Skin epidermis (tissue), 12 donors: ENCODE measurements around the gene HELZ.
A peak's percentile ranks its signal among the peaks of the same experiment; 100 is the strongest.
"Not testable (repeated sequence)": the region's sequence is repeated elsewhere in the genome, so short reads cannot be mapped to it uniquely, and the experiment has no call there.

Experiments
- H3K27ac ChIP-seq, 21 experiments: fragments of 200-600 bp; sonication (generic) in 11 of 21; one replicate each; pipeline ENCODE4 v1.5.0; 2020; ENCODE audit warnings: mild to moderate bottlenecking in 3 of 21, inconsistent platforms in 2 of 21, moderate library complexity in 2 of 21
- H3K4me3 ChIP-seq, 7 experiments: fragments of 200-600 bp; sonication (generic) in 2 of 7; one replicate each; pipeline ENCODE4 v1.5.0; 2020; ENCODE audit warnings: inconsistent platforms in 2 of 7, mild to moderate bottlenecking in 2 of 7, moderate library complexity in 1 of 7

HELZ gene

GRCh38 chr17:67200727-67201301 is 44.2 kb downstream of the HELZ start:
- no peak overlapping the region for H3K27ac ChIP-seq
- no peak overlapping the region for H3K4me3 ChIP-seq

GRCh38 chr17:67198131-67198530 is 46.9 kb downstream of the HELZ start:
- no peak overlapping the region for H3K27ac ChIP-seq
- no peak overlapping the region for H3K4me3 ChIP-seq

- H3K4me3 ChIP-seq, H3K27ac ChIP-seq: not testable (repeated sequence)
Observed at GRCh38 chr17:67197023-67197422, 48.0 kb downstream of the HELZ start.

- Histone ChIP-seq H3K4me3 (no peak overlapping the region), H3K27ac (no peak overlapping the region)
Observed at GRCh38 chr17:67196422-67196821, 48.6 kb downstream of the HELZ start.

GRCh38 chr17:67194134-67194533 is 50.9 kb downstream of the HELZ start:
- Histone ChIP-seq H3K27ac (no peak overlapping the region), H3K4me3 (no peak overlapping the region)

GRCh38 chr17:67187927-67188326 is 57.1 kb downstream of the HELZ start:
- no peak overlapping the region for H3K4me3 ChIP-seq
- H3K27ac ChIP-seq: no peak overlapping the region

GRCh38 chr17:67186782-67187181 is 58.2 kb downstream of the HELZ start:
- Histone ChIP-seq H3K4me3 (no peak overlapping the region), H3K27ac (no peak overlapping the region)

GRCh38 chr17:67183531-67183930 is 61.5 kb downstream of the HELZ start:
- H3K4me3 ChIP-seq: no peak overlapping the region
- no peak overlapping the region for H3K27ac ChIP-seq

GRCh38 chr17:67181825-67182224 is 63.2 kb downstream of the HELZ start:
- H3K27ac ChIP-seq: no peak overlapping the region
- H3K4me3 ChIP-seq: no peak overlapping the region

GRCh38 chr17:67180275-67180674 is 64.7 kb downstream of the HELZ start:
- Histone ChIP-seq H3K27ac (no peak overlapping the region), H3K4me3 (no peak overlapping the region)

- Histone ChIP-seq H3K27ac (no peak overlapping the region), H3K4me3 (no peak overlapping the region)
Observed at GRCh38 chr17:67178555-67178954, 66.4 kb downstream of the HELZ start.

GRCh38 chr17:67177732-67178131 is 67.3 kb downstream of the HELZ start:
- Histone ChIP-seq H3K27ac (no peak overlapping the region), H3K4me3 (no peak overlapping the region)

- no peak overlapping the region for H3K27ac ChIP-seq
Observed at GRCh38 chr17:67174190-67174589, 70.8 kb downstream of the HELZ start.

GRCh38 chr17:67171560-67171959 is 73.4 kb downstream of the HELZ start:
- H3K27ac ChIP-seq: no peak overlapping the region
- no peak overlapping the region for H3K4me3 ChIP-seq

More at GRCh38 chr17:67174190-67174589, 70.8 kb downstream of the HELZ start:
- no peak overlapping the region for H3K4me3 ChIP-seq

- Histone ChIP-seq H3K27ac (no peak overlapping the region), H3K4me3 (no peak overlapping the region)
Observed at GRCh38 chr17:67168496-67168895, 76.5 kb downstream of the HELZ start.

- Histone ChIP-seq H3K4me3 (no peak overlapping the region), H3K27ac (peak overlapping the region in 1 of 21 experiments; percentile 38)
Observed at GRCh38 chr17:67165201-67165600, 79.8 kb downstream of the HELZ start.

GRCh38 chr17:67164302-67164701 is 80.7 kb downstream of the HELZ start:
- Histone ChIP-seq H3K27ac (peak overlapping the region in 1 of 21 experiments; percentile 38), H3K4me3 (no peak overlapping the region)

GRCh38 chr17:67162771-67163170 is 82.2 kb downstream of the HELZ start:
- Histone ChIP-seq H3K27ac (no peak overlapping the region), H3K4me3 (no peak overlapping the region)

- no peak overlapping the region for H3K27ac ChIP-seq
- no peak overlapping the region for H3K4me3 ChIP-seq
Observed at GRCh38 chr17:67161573-67161972, 83.4 kb downstream of the HELZ start.

GRCh38 chr17:67160791-67161190 is 84.2 kb downstream of the HELZ start:
- H3K27ac ChIP-seq: no peak overlapping the region
- H3K4me3 ChIP-seq: no peak overlapping the region

- H3K4me3 ChIP-seq: no peak overlapping the region
- H3K27ac ChIP-seq: no peak overlapping the region
Observed at GRCh38 chr17:67157732-67158639, 87.0 kb downstream of the HELZ start.
